ENCODE measurements around the gene DHX34.

The DHX34 gene

DNA sequence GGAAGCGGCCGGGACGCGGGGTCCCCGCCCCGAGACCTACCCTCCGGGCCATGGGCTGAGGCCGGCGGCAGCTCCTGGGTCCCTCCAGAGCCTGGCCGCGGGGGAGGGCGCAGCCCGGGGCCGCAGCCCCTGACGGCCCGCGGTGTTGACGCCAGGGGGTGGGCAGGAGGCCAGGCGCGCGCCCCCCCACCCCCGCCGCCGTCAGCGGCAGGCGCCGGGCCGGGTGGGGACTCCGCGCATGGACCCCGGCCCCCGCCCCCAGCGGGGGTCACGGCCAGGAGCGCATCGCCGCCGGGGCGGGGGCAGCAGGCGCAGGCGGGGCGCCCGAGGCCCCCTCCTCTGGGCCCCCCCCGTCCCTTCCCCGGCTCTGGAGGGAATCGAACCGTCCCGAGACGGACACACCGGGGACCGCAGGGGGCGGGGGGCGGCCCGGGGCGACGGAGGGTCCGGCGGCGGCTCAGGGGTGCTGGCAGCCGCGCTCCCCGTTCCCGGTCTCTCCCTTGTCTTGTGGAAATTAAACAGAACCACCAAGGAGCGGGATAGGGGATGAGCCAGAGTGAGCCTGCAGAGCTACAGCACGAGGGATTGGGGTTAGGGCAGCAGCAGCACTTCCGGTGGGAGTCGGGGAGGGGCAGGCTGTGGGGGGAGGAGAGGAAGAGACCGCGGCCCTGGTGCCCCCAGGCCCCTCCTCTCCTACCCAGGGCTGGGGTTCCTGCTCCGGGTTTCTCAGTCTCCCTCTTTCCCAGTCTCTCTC, 70.1 kb downstream of the DHX34 start, which contains the start of gene MEIS3:
Gene MEIS3, minus strand, starts transcription at position 498 of the 754 bp plus-strand sequence. Its CDS starts 446 bp downstream, at position 52.
- no peaks in the 10 kb centered on the region for H3K4me1 ChIP-seq (ENCODE audit: insufficient read depth, low read length, severe bottlenecking)
- no peaks in the 10 kb centered on the region for H3K36me3 ChIP-seq (ENCODE audit: insufficient read depth, low read length)
- no peak within 1 kb of the TSS for H2AFZ ChIP-seq (ENCODE audit: low read length)
- TF ChIP-seq EZH2 (IDR thresholded peaks at IDR 0.05; ENCODE audit: borderline replicate concordance, low read length) = no peak
- TF ChIP-seq, protein P1, sequence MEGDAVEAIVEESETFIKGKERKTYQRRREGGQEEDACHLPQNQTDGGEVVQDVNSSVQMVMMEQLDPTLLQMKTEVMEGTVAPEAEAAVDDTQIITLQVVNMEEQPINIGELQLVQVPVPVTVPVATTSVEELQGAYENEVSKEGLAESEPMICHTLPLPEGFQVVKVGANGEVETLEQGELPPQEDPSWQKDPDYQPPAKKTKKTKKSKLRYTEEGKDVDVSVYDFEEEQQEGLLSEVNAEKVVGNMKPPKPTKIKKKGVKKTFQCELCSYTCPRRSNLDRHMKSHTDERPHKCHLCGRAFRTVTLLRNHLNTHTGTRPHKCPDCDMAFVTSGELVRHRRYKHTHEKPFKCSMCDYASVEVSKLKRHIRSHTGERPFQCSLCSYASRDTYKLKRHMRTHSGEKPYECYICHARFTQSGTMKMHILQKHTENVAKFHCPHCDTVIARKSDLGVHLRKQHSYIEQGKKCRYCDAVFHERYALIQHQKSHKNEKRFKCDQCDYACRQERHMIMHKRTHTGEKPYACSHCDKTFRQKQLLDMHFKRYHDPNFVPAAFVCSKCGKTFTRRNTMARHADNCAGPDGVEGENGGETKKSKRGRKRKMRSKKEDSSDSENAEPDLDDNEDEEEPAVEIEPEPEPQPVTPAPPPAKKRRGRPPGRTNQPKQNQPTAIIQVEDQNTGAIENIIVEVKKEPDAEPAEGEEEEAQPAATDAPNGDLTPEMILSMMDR (IDR thresholded peaks at IDR 0.05; ENCODE audit: low read length) = no peak
- no peaks in the 10 kb centered on the region for H3K9me3 ChIP-seq (ENCODE audit: low read length)
- no peaks in the 10 kb centered on the region for H3K79me2 ChIP-seq (ENCODE audit: insufficient read depth, low read length)
- peak within 1 kb of the TSS; percentile 36; the same call in 1 of the 2 replicates for H3K4me2 ChIP-seq (ENCODE audit: low read length)
- H3K27ac ChIP-seq (ENCODE audit: low read depth, low read length, poor library complexity, severe bottlenecking) = no peak within 1 kb of the TSS
- H4K20me1 ChIP-seq (ENCODE audit: insufficient read depth, low read length) = no peaks in the 10 kb centered on the region
- H3K9me2 ChIP-seq (ENCODE audit: low read depth, low read length) = no peaks in the 10 kb centered on the region
- H3K27me3 ChIP-seq (ENCODE audit: insufficient read depth, low read length) = peaks cover 5% of the 10 kb centered on the region; the same call in 1 of the 2 replicates
- H3K4me3 ChIP-seq (ENCODE audit: low read depth, low read length, poor library complexity, severe bottlenecking) = no peak within 1 kb of the TSS
- H3K9ac ChIP-seq (ENCODE audit: low read length) = no peak within 1 kb of the TSS
- no peaks in the 10 kb centered on the region for H3F3A ChIP-seq (ENCODE audit: insufficient read depth, low read length)

DNA sequence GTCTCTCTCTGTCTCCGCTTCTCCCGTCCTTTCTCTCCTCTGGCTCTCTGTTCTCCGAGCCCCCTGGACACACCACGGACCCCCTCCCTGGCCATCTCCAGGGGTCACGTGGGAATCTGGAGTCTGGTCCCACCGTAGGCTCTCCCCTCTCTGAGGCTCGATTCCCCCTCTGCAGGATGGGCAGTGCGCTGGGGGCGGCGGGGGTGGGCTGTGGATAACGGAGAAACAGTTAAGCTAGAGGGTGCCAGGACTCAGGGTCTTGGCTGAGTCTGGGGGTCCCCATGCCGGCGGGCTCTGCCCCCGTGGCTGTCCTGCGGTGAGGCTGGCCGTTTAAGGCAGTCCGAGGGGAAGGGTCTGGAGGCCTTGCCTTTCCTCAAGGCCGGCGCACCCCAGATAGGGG, 70.7 kb downstream of the DHX34 start:
- H3K4me3 ChIP-seq (ENCODE audit: low read depth, low read length, poor library complexity, severe bottlenecking) = no peak overlapping the region
- TF ChIP-seq EZH2 (IDR thresholded peaks at IDR 0.05; ENCODE audit: borderline replicate concordance, low read length) = no peak
- TF ChIP-seq, protein P1 (IDR thresholded peaks at IDR 0.05; ENCODE audit: low read length) = no peak

DNA sequence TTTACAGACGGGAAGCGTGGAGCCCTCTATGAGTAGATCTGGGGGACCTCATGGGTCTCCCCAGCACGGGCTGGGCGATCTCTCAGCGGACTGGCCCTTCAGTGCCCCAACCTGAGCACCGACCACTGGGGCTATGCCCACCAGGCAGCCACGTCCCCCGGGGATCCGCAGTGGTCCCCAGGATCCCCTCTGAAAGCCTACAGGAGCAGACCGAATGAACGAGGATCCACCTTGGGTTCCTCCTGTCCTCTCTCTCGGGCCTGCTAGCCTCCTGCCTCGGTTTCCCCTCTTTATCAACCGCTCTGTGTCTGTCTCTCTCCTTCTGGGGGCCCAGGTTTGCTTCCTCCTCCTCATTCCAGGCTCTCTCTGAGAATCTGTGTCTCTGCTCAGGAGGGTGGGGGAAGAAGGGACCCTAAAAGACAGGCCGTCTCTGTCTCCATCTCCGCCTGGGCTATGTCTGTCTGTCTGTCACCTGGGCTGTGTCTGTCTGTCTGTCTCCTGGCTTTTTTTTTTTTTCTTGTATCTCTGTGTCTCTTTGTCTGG, 72.2 kb downstream of the DHX34 start:
- TF ChIP-seq, protein P1 (IDR thresholded peaks at IDR 0.05; ENCODE audit: low read length) = no peak
- TF ChIP-seq EZH2 (IDR thresholded peaks at IDR 0.05; ENCODE audit: borderline replicate concordance, low read length) = no peak
- H3K36me3 ChIP-seq (ENCODE audit: insufficient read depth, low read length) = no peaks in the 10 kb centered on the region
- no peak overlapping the region for H3K4me2 ChIP-seq (ENCODE audit: low read length)
- H3K27ac ChIP-seq (ENCODE audit: low read depth, low read length, poor library complexity, severe bottlenecking) = no peak overlapping the region
- no peaks in the 10 kb centered on the region for H3K9me2 ChIP-seq (ENCODE audit: low read depth, low read length)
- H3K79me2 ChIP-seq (ENCODE audit: insufficient read depth, low read length) = no peaks in the 10 kb centered on the region
- H2AFZ ChIP-seq (ENCODE audit: low read length) = no peak overlapping the region
- no peaks in the 10 kb centered on the region for H3K9me3 ChIP-seq (ENCODE audit: low read length)
- H3K4me1 ChIP-seq (ENCODE audit: insufficient read depth, low read length, severe bottlenecking) = no peaks in the 10 kb centered on the region
- no peaks in the 10 kb centered on the region for H4K20me1 ChIP-seq (ENCODE audit: insufficient read depth, low read length)
- no peak overlapping the region for H3K4me3 ChIP-seq (ENCODE audit: low read depth, low read length, poor library complexity, severe bottlenecking)
- H3K9ac ChIP-seq (ENCODE audit: low read length) = no peak overlapping the region
- H3K27me3 ChIP-seq (ENCODE audit: insufficient read depth, low read length) = 0 out of 2 replicates have a peak, but pooled peaks cover 5% of the 10 kb centered on the region
- H3F3A ChIP-seq (ENCODE audit: insufficient read depth, low read length) = no peaks in the 10 kb centered on the region

More for the DNA sequence above, 70.7 kb downstream of the DHX34 start:
- Histone ChIP-seq H3K79me2 (ENCODE audit: insufficient read depth, low read length) (no peaks in the 10 kb centered on the region), H3K36me3 (ENCODE audit: insufficient read depth, low read length) (no peaks in the 10 kb centered on the region), H3K9me3 (ENCODE audit: low read length) (no peaks in the 10 kb centered on the region), H3K4me1 (ENCODE audit: insufficient read depth, low read length, severe bottlenecking) (no peaks in the 10 kb centered on the region), H3K9ac (ENCODE audit: low read length) (no peak overlapping the region), H3K9me2 (ENCODE audit: low read depth, low read length) (no peaks in the 10 kb centered on the region), H2AFZ (ENCODE audit: low read length) (no peak overlapping the region), H3K4me2 (ENCODE audit: low read length) (no peak overlapping the region), H3F3A (ENCODE audit: insufficient read depth, low read length) (no peaks in the 10 kb centered on the region), H4K20me1 (ENCODE audit: insufficient read depth, low read length) (no peaks in the 10 kb centered on the region), H3K27me3 (ENCODE audit: insufficient read depth, low read length) (peaks cover 5% of the 10 kb centered on the region; the same call in 1 of the 2 replicates), H3K27ac (ENCODE audit: low read depth, low read length, poor library complexity, severe bottlenecking) (no peak overlapping the region)

Measured in OCI-LY1 (cell line).